Progenitor cell of endocrine pancreas (in vitro differentiated cells): ENCODE results near the gene MXRA7. TPM values are rescaled to one million over a fixed set of nuclear protein-coding genes. Genes with fewer than 3 reads are reported as not detected.
"Not testable (repeated sequence)": the region's sequence is repeated elsewhere in the genome, so short reads cannot be mapped to it uniquely, and the experiment has no call there.

Experiments
- DNase-seq: peaks from one replicate; pipeline ENCODE4 v3.0.0; 2021; ENCODE audit warnings: low spot score; ENCODE audit not compliant: unreplicated experiment
- H3K27ac Mint-ChIP-seq: 2 replicates; pipeline ENCODE4 v1.8.0; 2021; ENCODE audit warnings: mild to moderate bottlenecking, moderate library complexity, mixed read lengths
- H3K27me3 Mint-ChIP-seq: 2 replicates; pipeline ENCODE4 v1.8.0; 2021; ENCODE audit warnings: mixed read lengths
- H3K36me3 Mint-ChIP-seq: 2 replicates; pipeline ENCODE4 v1.8.0; 2022; ENCODE audit warnings: mixed read lengths; ENCODE audit not compliant: insufficient read depth
- H3K4me1 Mint-ChIP-seq: 2 replicates; pipeline ENCODE4 v1.8.0; 2021; ENCODE audit warnings: low read depth, mixed read lengths
- H3K4me3 Mint-ChIP-seq: 2 replicates; pipeline ENCODE4 v1.8.0; 2021; ENCODE audit warnings: low read depth, mild to moderate bottlenecking, moderate library complexity, mixed read lengths
- H3K9me3 Mint-ChIP-seq: 2 replicates; pipeline ENCODE4 v1.8.0; 2021; ENCODE audit warnings: low read depth, mixed read lengths
- CTCF ChIP-seq: fragments of 200-600 bp; sonication (generic); IDR thresholded peaks from one replicate; pipeline ENCODE4 v1.5.0; 2021; ENCODE audit warnings: antibody characterized with exemption, mild to moderate bottlenecking; ENCODE audit not compliant: unreplicated experiment
- total RNA-seq: library from RNA; stranded (reverse); gene quantifications from 2 replicates; pipeline ENCODE4 v1.2.1, GENCODE V29; 2021

MXRA7 gene
- total RNA-seq, 1 donor from 2014 or later = 94.9 TPM

DNA sequence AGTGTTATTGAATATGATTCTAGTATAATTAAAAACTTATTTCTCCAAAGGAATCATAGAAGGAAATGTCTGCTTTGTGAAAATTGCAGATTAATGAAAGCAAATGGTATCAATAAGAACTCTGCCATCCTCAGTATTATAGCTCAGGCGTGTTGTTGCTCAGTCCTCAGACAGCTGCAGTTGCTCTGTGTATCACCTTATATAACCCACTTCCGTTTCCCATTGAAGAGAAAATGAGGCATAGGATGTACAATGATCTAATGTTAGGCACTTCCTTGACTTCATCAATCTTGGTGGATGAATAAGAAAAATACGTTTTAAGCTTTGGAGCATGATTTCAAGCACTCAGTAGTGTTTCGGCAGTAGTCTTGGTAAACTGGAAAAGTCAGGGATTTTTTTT lies 41.2 kb upstream of the MXRA7 start:
- TF ChIP-seq CTCF = no peak
- Mint-ChIP-seq H3K27ac (no peak overlapping the region), H3K4me3 (no peak overlapping the region), H3K9me3 (peaks cover under 1% of the 10 kb centered on the region), H3K27me3 (no peaks in the 10 kb centered on the region), H3K36me3 (peaks cover 13% of the 10 kb centered on the region), H3K4me1 (peaks cover 1% of the 10 kb centered on the region)
- no peak for DNase-seq

GRCh38 chr17:76751416-76751993 lies 40.7 kb upstream of the MXRA7 start:
- Mint-ChIP-seq H3K4me3 (no peak overlapping the region), H3K27ac (no peak overlapping the region), H3K27me3 (no peaks in the 10 kb centered on the region), H3K9me3 (no peaks in the 10 kb centered on the region), H3K4me1 (peaks cover 1% of the 10 kb centered on the region), H3K36me3 (peaks cover 14% of the 10 kb centered on the region)
- TF ChIP-seq CTCF = no peak
- DNase-seq = no peak

DNA sequence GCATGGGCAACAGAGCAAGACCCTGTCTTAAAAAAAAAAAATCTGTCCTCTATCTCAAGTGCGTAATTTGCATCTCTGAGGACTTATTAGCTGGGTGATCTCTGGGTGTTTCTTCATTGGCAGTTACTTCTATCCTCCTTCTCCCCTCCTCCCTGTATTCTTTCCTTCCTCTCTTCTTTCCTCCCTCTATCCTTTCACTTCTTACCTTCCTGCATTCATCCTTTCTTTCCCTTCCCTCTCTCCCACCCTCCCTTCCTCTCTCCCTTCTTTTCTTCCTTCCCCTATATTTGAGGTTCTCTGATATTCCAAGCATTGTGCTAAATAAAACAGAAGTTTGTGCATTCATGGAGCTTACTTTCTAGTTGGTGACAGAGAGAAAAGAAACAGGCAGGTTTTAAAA lies 37.9 kb upstream of the MXRA7 start:
- H3K36me3 Mint-ChIP-seq = peaks cover 23% of the 10 kb centered on the region

GRCh38 chr17:76747716-76748363 lies 37.1 kb upstream of the MXRA7 start:
- no peaks in the 10 kb centered on the region for H3K4me1 Mint-ChIP-seq
- H3K27me3 Mint-ChIP-seq = no peaks in the 10 kb centered on the region
- no peaks in the 10 kb centered on the region for H3K9me3 Mint-ChIP-seq
- no peak for DNase-seq
- no peak overlapping the region for H3K4me3 Mint-ChIP-seq
- H3K36me3 Mint-ChIP-seq = peaks cover 21% of the 10 kb centered on the region
- no peak overlapping the region for H3K27ac Mint-ChIP-seq
- TF ChIP-seq CTCF = no peak

More for the DNA sequence above, 37.9 kb upstream of the MXRA7 start:
- Mint-ChIP-seq H3K4me1 (no peaks in the 10 kb centered on the region), H3K4me3 (no peak overlapping the region), H3K27ac (no peak overlapping the region), H3K9me3 (no peaks in the 10 kb centered on the region), H3K27me3 (no peaks in the 10 kb centered on the region)
- TF ChIP-seq CTCF = no peak
- DNase-seq = no peak

GRCh38 chr17:76745785-76746184 lies 35.0 kb upstream of the MXRA7 start:
- H3K9me3 Mint-ChIP-seq, H3K4me3 Mint-ChIP-seq, H3K4me1 Mint-ChIP-seq, H3K27me3 Mint-ChIP-seq, H3K27ac Mint-ChIP-seq, DNase-seq: not testable (repeated sequence)
- H3K36me3 Mint-ChIP-seq = peaks cover 21% of the 10 kb centered on the region

DNA sequence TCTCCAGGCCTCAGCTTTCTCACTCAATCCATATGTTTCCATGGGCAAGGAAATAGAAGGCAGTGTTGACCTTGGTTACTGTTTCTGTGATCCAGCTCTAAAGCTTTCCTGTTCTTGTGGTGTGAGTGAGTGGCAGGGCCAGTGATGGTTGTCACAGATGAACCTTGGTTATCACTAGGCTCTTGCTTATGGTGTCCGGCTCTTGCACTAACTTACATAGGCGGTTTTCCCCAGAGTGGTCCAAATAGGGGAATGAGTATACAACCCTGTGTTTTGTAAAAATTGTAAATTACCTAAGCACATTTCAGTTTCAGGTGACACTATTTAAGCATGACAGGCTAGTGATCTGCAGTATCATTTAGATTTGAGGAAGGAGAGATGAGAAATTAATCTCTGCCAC lies 34.0 kb upstream of the MXRA7 start:
- Mint-ChIP-seq H3K4me3 (no peak overlapping the region), H3K36me3 (peaks cover 20% of the 10 kb centered on the region), H3K4me1 (no peaks in the 10 kb centered on the region), H3K9me3 (no peaks in the 10 kb centered on the region), H3K27ac (no peak overlapping the region), H3K27me3 (no peaks in the 10 kb centered on the region)
- no peak for TF ChIP-seq CTCF
- DNase-seq = no peak
